GM11168 (cell line): ENCODE data around the gene SMIM12.

ENCODE experiments used
- in situ Hi-C: fragments of 300-500 bp; cut with MboI; formaldehyde crosslinking; loops from one replicate; pipeline ENCODE4 v1.12.0; 2022; ENCODE audit warnings: low sequenced_read_pairs; ENCODE audit not compliant: unreplicated experiment

SMIM12 gene

DNA sequence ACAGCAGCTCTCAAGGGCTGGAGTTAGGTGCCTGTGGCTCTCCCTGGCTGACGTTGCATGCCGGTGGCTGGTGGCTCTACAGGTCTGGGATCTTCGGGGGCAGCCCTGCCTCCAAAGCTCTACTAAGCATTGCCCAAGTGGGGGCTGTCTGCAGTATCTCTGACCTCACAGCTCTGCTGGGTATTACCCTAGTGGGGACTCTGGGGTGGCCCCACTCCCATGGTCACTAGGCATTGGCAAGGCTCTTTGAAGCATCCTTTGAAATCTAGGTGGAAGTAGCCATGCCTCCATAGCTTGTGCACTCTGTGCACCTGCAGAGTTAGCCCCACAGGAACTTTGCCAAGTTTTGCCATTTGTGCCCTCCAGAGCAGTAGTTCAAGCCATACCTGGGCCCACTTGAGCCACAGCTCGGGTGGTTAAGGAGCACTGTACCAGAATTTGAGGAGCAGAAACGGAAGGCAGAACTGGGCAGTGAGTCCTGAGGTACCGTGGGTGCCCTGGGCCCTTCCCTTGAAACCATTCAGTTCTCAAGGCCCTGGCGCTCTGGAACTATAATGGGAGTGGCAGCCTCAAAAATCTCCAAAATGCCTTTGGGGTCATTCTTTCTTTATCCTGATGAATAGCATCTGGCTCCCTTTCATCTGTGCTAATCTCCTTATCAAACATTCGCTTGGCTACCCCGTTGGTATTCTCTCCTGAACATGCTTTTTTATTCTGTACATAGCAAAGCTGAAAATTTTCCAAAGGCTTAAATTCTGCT is 51.3 kb downstream of the SMIM12 start:
- in situ Hi-C loops = no loop called here

DNA sequence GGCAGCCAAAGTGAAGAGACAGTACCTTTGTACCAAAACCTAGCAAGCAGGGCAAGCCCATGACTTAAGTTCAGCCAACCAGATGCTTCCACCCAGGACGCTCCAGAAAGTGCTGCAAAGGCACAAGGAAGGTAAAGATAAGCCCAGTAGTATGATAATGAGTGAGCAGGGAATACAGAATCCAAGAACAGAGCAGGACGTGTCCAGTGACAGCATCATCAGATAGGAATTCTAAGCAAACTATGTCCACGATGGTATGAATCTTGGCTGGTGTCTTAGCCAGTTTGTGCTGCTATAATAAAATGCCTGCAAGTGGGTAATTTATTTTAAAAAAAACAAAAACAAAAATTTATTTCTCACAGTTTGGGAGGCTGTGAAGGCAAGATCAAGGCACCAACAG is 53.2 kb downstream of the SMIM12 start:
- in situ Hi-C loops = no loop called here

DNA sequence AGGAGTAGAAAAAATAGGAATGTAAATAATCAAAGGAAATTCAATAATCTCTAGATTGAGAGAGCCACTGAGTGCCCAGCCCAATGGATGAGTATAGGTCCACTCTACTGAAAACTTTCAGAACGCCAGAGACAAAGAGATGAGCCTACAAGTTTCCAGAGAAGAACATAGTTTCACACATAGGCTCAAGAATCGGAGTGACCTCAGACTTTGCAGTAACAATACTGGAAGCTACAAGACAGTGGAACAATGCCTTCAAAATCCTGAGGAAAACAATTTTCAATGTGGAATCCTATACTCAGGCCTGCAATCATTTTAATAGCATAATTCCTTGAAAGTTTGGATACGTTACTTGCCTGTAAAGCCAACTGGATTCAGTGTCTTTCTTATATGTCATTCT is 55.8 kb downstream of the SMIM12 start:
- in situ Hi-C loops = no loop called here
